HG02623 (cell line): ENCODE data around the gene PCDHGB4.
A peak's percentile ranks its signal among the peaks of the same experiment; 100 is the strongest.
"Not testable (repeated sequence)": the region's sequence is repeated elsewhere in the genome, so short reads cannot be mapped to it uniquely, and the experiment has no call there.

Experiments
- ATAC-seq: cut with Tn5 transposase; IDR thresholded peaks from one replicate; pipeline ENCODE4 v1.9.1; 2021; ENCODE audit warnings: moderate library complexity; ENCODE audit not compliant: unreplicated experiment

PCDHGB4 gene

GRCh38 chr5:141366016-141366896, 21.2 kb upstream of the PCDHGB4 start:
- ATAC-seq = no peak

DNA sequence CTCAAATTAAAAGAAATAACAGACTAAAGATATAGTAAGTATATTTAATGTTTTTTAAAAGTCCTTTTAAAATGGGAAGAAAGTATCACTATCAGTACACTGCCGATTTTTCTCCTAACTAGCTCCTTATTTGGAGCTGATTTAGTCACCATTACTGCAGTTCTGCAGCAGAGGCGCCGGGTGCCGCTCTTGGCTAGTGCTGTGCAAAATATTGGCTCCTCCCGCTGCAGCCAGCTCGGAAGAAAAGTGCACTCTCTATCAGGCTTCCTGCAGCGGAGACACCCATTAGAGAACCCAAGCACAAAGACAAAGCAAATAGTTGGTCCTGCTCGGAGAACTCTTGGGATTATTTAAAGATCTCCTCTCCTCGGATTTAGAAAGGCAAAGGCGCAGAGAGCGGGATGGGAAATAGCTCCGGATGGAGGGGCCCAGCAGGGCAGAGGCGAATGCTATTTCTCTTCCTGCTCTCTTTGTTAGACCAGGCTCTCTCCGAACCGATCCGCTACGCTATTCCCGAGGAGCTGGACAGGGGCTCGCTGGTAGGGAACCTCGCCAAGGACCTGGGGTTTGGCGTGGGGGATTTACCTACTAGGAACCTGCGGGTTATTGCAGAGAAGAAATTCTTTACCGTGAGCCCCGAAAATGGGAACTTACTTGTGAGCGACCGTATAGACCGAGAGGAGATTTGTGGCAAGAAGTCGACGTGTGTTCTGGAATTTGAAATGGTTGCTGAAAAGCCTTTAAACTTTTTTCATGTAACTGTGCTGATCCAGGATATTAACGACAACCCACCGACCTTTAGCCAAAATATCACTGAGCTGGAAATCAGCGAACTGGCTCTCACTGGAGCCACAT, 17.3 kb upstream of the PCDHGB4 start, which contains the start of gene PCDHGB3:
PCDHGB3 (plus strand) TSS at position 249 of the 855 bp plus-strand sequence; CDS start at position 402, 153 bp downstream.
- peak; percentile 89 for ATAC-seq

DNA sequence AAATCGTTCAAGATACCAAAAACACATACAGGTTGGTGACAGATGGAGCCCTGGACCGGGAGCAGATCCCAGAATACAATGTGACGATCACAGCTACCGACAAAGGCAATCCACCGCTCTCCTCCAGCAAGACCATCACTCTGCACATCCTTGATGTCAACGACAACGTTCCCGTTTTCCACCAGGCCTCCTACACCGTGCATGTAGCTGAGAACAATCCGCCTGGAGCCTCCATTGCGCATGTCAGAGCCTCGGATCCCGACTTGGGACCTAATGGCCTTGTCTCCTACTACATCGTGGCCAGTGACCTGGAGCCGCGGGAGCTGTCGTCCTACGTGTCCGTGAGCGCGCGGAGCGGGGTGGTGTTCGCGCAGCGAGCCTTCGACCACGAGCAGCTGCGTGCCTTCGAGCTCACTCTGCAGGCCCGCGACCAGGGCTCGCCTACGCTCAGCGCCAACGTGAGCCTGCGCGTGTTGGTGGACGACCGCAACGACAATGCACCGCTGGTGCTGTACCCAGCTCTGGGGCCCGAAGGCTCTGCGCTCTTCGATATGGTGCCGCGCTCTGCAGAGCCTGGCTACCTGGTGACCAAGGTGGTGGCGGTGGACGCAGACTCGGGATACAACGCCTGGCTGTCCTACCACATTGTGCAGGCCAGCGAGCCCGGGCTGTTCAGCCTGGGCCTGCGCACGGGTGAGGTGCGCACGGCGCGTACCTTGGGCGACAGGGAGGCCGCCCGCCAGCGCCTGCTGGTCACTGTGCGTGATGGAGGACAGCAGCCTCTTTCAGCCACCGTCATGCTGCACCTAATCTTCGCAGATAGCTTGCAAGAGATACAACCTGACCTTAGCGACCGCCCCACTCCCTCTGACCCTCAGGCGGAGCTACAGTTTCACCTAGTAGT, 15.7 kb upstream of the PCDHGB4 start:
- no peak for ATAC-seq

DNA sequence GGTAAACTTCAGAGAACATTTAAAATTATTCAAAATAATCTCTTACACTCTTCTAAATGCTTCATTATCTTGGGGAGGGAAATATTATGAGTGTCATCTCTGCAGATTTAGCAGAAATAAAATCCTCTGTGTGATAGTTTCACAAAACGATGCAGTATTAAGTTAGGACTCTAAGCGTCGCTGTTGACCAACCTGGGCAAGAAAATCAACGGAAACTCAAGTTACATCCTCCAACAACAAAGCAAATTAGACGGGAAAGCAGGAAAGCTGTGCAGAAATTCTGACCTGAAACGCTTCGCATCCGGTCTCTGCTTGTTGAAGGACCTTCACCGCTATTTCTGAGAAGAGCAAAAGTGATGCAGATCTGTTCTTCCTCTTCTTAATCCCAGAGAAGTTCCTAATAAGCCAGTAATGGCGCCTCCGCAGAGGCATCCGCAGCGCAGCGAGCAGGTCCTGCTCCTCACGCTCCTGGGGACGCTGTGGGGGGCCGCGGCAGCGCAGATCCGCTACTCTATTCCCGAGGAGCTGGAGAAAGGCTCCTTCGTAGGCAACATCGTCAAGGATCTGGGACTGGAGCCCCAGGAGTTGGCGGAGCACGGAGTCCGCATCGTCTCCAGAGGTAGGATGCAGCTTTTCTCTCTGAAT, 13.7 kb upstream of the PCDHGB4 start, which contains the start of gene PCDHGA6:
PCDHGA6 (plus strand) TSS at position 219 of the 645 bp plus-strand sequence; CDS start at position 412, 193 bp downstream.
- ATAC-seq = no peak

GRCh38 chr5:141374627-141375026, 12.9 kb upstream of the PCDHGB4 start:
- no peak for ATAC-seq

GRCh38 chr5:141375444-141376155, 11.9 kb upstream of the PCDHGB4 start:
- not testable (repeated sequence) for ATAC-seq

GRCh38 chr5:141382469-141383294, 4.8 kb upstream of the PCDHGB4 start, which contains the start of gene PCDHGA7:
PCDHGA7 (plus strand) TSS chr5:141382742; CDS start chr5:141382900, 158 bp downstream.
- no peak for ATAC-seq

DNA sequence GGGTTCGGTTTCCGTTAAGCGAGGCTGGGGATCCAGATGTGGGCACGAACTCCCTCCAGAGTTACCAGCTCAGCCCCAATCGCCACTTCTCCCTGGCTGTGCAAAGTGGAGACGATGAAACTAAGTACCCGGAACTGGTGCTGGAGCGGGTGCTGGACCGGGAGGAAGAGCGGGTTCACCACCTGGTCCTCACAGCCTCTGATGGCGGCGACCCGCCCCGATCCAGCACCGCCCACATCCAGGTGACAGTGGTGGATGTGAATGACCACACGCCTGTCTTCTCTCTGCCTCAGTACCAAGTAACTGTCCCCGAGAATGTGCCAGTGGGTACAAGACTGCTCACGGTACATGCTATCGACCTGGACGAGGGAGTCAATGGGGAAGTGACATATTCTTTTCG, 4.2 kb upstream of the PCDHGB4 start:
- no peak for ATAC-seq

GRCh38 chr5:141384471-141385267, 2.8 kb upstream of the PCDHGB4 start:
- ATAC-seq = no peak

- no peak for ATAC-seq
Measured at GRCh38 chr5:141388661-141389060, 1.2 kb downstream of the PCDHGB4 start.

DNA sequence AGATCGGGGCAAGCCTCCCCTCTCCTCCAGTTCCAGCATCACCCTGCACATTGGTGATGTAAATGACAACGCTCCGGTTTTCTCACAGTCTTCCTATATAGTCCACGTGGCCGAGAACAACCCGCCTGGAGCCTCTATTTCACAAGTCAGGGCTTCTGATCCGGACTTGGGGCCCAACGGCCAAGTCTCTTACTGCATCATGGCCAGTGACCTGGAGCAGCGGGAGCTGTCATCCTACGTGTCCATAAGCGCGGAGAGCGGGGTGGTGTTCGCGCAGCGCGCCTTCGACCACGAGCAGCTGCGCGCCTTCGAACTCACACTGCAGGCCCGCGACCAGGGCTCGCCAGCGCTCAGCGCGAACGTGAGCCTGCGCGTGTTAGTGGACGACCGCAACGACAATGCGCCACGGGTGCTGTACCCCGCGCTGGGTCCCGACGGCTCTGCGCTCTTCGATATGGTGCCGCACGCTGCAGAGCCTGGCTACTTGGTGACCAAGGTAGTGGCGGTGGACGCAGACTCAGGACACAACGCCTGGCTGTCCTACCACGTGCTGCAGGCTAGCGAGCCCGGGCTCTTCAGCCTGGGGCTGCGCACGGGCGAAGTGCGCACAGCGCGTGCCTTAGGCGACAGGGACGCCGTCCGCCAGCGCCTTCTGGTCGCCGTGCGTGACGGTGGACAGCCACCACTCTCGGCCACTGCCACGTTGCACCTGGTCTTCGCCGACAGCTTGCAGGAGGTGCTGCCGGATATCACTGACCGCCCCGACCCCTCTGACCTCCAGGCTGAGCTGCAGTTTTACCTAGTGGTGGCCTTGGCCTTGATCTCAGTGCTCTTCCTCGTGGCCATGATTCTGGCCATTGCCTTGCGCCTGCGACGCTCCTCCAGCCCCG, 1.9 kb downstream of the PCDHGB4 start:
- no peak for ATAC-seq

GRCh38 chr5:141392429-141393198, 5.1 kb downstream of the PCDHGB4 start, which contains the start of gene PCDHGA8:
PCDHGA8 (plus strand) TSS chr5:141392633; CDS start chr5:141392814, 181 bp downstream.
- no peak for ATAC-seq

DNA sequence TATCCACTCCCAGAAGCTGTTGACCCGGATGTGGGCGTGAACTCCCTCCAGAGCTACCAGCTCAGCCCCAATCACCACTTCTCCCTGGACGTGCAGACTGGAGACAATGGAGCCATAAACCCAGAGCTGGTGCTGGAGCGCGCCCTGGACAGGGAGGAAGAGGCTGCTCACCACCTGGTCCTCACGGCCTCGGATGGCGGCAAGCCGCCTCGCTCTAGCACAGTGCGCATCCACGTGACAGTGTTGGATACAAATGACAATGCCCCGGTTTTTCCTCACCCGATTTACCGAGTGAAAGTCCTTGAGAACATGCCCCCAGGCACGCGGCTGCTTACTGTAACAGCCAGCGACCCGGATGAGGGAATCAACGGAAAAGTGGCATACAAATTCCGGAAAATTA, 5.8 kb downstream of the PCDHGB4 start:
- ATAC-seq = no peak

DNA sequence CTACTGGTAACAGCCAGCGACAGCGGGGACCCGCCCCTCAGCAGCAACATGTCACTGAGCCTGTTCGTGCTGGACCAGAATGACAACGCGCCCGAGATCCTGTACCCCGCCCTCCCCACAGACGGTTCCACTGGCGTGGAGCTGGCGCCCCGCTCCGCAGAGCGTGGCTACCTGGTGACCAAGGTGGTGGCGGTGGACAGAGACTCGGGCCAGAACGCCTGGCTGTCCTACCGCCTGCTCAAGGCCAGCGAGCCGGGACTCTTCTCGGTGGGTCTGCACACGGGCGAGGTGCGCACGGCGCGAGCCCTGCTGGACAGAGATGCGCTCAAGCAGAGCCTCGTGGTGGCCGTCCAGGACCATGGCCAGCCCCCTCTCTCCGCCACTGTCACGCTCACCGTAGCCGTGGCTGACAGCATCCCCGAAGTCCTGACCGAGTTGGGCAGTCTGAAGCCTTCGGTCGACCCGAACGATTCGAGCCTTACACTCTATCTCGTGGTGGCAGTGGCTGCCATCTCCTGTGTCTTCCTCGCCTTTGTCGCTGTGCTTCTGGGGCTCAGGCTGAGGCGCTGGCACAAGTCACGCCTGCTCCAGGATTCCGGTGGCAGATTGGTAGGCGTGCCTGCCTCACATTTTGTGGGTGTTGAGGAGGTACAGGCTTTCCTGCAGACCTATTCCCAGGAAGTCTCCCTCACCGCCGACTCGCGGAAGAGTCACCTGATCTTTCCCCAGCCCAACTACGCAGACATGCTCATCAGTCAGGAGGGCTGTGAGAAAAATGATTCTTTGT, 7.1 kb downstream of the PCDHGB4 start:
- ATAC-seq = not testable (repeated sequence)
